Measurements from ENCODE around the gene CHCHD3.

GRCh38 chr7:133059263-133059662 is 22.6 kb downstream of the CHCHD3 start:
- TF ChIP-seq, protein P1, sequence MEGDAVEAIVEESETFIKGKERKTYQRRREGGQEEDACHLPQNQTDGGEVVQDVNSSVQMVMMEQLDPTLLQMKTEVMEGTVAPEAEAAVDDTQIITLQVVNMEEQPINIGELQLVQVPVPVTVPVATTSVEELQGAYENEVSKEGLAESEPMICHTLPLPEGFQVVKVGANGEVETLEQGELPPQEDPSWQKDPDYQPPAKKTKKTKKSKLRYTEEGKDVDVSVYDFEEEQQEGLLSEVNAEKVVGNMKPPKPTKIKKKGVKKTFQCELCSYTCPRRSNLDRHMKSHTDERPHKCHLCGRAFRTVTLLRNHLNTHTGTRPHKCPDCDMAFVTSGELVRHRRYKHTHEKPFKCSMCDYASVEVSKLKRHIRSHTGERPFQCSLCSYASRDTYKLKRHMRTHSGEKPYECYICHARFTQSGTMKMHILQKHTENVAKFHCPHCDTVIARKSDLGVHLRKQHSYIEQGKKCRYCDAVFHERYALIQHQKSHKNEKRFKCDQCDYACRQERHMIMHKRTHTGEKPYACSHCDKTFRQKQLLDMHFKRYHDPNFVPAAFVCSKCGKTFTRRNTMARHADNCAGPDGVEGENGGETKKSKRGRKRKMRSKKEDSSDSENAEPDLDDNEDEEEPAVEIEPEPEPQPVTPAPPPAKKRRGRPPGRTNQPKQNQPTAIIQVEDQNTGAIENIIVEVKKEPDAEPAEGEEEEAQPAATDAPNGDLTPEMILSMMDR (IDR thresholded peaks at IDR 0.05), result no peak
- TF ChIP-seq EZH2 (IDR thresholded peaks at IDR 0.05), result no peak
- TF ChIP-seq EZH2phosphoT487 (IDR thresholded peaks at IDR 0.05), result no peak
